HG03095 (cell line): Measurements from ENCODE around the gene NECTIN4.
A peak's percentile ranks its signal among the peaks of the same experiment; 100 is the strongest.

ENCODE experiments used
- ATAC-seq: cut with Tn5 transposase; IDR thresholded peaks from one replicate; pipeline ENCODE4 v1.9.1; 2021; ENCODE audit warnings: moderate library complexity; ENCODE audit not compliant: unreplicated experiment

NECTIN4 gene

DNA sequence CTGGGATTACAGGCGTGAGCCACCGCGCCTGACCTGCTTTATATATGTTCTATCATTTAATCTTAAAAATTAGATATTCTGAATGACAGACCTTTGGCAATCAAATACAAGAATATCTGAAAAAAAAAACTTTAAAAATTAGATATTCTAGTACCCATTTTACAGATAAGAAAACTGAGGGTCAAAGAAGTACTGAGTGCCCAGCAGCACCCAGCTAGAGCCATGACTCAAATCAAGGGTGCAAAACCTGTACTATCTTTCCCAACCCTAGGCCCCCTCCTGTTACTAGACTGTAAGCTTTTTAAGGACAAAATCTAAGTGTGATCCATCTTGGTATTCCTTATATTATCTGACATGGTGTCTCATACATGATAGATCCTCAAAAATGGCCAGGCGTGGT is 27.9 kb downstream of the NECTIN4 start:
- ATAC-seq, result no peak

DNA sequence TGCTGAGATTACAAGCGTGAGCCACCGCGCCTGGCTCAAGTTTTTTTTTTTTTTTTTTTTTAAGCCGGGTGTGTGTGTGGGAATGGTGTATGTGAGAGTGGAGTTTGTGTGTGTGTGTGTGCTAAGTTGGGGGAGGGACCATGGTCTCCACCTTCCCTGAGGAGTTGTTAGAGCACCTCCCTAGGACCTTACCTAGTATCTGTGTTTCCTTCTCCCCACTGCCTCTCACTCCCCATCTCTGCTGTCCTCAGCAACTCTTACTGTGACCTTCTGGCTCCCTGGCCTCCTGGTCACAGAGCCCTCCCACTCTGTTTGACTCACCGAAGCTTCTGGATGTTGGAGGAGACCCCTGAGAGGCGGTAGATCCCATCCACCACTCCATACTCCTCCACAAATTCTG is 30.1 kb downstream of the NECTIN4 start:
- no peak for ATAC-seq

DNA sequence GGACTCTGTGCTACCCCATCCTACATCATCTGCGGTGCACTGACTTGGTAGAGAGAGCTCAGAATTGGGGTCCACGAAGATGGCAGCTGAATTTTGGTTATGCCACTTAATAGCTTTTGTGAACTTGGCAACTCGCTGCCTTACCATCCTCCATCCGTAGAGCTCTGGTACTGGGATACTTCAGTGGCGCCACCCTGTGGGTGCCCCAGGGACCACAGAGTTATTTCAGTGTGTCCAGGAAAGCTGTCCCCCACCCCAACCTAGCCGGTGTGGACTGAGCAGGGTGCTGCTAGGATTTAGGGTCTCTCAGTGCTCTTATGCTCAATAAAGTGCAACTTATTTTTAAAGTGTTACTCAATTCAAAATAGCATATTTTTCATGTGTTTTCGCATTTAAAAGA is 34.6 kb downstream of the NECTIN4 start:
- no peak for ATAC-seq

DNA sequence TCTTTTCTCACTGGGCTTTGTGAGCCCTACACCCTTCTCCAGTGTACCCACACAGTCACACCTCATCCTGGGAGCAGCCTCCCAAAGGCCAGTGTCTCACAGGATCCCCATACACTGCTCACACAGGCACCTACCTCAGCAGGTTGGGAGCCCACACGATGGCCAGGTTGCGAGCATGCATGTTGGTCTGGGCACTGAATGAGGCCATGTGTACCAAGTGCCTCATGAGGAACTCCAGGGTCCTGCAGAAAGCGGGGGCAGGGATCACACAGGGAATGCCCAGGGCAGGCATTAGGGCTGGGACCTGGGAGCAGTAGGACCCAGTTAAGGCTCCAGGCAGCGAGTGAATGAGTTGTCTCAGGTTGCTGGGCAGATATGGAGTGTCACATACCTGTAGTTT is 35.1 kb downstream of the NECTIN4 start:
- ATAC-seq, result no peak

DNA sequence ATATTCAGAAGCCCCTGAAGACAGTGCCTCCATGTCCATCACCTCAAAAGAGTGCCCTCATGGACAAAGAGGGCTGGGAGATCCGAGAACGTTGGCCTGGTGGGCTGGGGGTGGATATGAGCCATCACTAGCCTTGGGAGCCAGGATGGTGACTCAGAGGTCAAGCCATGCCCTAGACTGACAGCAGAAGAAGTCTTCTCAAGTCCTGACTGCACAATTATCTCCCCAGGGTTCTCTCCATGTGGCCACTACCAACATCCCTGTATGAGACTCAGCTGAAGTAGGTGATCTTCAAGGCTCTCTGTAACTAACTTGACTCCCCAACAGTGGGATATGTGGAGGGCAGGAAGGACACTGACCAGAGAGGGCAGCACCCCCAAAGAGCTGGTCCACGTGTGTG is 36.5 kb downstream of the NECTIN4 start:
- ATAC-seq, result no peak

DNA sequence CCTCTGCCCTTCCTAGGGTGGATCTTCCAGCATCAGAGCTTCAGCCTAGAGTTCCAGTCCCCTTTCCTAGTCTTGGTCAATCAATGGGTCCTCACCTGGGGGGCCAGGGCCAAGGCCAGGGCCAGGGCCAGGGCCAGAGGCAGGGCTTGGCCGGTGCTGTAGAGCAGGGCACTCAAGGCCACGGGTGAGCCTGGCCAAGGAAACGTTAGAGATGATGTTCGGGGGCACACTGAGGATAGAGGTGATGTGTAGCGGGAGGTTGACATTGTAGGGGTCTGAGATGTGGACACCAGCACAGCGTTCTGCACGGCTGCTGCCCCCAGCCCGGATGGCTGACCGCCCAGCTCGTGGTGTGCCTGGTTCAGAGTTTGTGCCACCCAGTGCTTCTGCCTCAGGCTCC is 38.1 kb downstream of the NECTIN4 start:
- no peak for ATAC-seq

DNA sequence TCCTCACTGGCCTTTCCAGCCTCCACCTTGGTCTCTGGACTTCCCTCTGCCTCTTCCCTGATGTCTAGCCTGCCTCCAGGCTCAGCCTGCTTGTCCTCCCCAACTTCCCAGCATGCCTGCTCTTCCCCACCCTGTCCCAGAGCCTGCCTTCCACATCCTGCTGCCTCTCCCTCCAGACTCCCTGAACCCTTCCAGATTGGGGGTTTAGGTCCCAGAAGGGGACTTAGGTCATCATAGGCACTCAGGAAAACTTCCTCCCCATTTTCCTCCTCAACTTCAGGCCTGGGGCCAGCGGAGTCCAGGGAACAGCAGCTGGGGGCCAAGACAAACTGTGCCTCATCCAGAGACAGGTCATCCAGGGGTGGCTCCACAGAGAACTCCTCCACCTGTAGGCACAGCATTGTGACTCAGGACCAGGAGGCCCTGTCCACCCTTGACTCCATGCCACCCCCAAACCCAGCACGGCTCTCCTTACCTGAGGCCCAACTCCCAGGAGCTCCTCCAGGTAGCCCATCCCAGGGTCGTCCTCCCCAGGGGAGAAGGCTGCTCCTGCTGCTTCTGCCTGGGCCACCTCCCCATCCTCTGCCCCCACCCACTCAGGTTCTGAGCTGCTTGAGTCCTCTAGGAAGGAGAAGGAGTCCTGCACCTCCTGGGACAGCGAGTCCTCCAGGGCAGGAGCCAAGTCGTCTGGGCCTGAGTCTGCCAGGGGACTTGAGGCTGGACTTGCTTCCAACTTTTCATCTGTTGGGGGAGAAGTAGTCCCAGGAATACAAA is 40.2 kb downstream of the NECTIN4 start:
- ATAC-seq, result no peak

DNA sequence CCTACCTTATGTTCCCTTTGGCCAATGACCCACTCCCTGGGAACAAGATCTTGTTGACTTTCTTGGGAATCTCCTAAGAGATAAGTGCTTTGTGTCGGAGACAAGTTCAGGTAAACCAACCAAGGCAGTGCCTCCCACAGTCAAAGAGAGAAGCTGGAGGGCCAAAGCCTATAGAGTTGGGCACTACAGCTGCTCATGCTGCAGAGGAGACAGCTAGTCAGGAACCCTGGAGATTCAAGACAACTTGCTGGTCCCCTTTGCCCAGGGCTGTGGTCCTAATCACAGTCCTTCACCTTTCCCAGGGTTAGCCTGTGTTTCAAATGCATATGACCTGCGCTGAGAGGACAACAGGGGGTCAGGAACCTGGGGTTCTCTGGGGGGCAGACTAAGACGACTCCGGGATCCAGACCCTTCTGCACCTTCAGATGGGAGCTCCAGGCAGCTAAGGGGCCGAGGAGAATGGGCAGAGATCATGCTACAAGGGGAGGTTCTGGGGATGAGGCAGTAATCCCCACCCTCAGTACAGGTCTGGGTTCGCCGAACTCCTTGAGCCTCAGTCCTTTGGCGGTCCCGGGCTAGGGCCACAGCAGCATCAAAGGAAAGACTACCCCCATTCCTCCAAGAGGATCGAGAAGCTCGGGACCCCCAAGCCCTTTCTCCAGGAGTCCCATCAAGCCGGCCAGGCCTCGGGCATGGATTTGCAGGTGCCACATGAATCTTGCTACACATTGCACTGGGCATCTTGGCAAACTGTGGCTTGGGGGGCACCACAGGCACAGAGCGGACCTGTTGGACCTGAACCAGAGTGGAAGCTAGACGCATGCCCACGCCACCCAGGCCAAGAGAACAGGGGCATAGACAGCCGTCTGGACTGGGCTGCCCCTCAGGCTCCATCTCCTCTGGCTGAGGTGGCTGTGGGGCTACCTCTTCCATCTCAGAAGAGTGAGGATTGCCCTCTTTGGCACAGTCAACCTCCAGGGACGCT is 41.6 kb downstream of the NECTIN4 start:
- no peak for ATAC-seq

DNA sequence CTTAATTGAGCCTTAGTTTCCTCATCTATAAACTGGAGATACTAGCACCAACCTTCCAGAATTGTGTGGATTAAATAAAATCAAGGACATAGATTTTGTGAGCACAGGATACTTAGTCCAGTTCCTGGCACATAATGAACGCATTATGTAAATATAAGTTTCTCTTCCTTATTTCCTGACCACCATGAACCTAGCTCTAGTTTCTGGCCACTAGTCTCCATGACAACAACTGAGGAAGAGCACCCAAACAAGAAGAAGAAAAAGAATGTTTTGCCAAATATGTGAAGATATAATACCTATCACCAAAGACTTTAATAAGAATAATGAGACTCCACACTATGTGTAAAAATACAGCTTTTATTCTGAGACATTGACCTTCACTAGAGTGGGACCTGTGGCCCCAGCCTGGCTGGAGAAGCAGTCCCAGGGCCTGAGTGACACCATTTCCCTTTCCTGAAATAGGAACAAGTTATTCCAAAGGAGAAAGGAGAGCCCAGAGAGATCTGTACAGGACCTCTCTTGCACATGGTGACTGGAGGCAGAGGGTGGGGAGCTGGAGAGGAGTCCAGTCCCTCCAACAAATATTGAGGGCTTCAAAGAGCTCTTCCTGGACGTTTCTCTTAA is 42.6 kb downstream of the NECTIN4 start:
- ATAC-seq, result peak; percentile 34

DNA sequence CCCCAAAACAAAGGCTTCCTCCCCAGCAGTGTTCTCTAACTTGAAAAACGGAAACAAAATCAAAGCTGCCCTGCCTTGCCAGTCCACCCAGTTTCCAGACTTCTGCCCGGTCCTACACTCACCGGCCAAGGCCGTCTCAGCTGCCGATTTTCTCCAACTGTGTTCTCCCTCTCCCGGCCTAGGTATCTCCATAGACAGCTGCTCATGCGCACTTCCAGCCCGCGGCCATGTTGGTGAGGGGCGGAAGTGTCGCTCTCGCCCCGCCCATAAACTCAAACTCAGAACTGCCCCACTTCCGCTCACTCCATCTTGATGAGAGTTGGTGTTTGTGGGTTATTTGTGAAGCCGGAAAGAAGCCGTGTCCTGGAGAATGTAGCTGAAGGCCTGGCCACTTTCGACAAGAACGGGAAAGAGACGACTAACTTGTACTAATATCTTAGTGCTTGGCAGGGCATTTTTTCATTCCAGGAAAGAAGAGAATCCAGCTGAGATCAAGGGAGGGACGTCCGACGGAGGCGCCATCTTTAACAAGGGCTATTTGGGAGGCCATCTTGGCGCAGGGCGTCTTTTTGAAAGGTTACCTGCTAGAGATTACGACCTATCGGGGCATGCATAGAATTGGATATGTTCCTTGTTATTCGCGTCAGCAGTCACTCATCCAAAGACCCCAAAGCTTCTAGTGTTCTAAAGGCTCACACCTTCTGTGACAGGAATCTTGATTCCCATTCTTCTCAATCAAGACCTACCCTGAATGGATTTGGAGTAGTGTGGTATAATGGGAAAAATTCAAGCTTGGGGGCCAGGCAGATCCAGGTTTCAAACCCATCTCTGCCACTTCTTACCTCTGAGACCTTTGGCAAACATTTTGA is 43.4 kb downstream of the NECTIN4 start, which contains the start of gene USF1:
Gene USF1, minus strand, starts transcription at position 242 of the 869 bp plus-strand sequence. CDS start 2,702 bp downstream, outside the sequence.
- ATAC-seq, result peak; percentile 45

DNA sequence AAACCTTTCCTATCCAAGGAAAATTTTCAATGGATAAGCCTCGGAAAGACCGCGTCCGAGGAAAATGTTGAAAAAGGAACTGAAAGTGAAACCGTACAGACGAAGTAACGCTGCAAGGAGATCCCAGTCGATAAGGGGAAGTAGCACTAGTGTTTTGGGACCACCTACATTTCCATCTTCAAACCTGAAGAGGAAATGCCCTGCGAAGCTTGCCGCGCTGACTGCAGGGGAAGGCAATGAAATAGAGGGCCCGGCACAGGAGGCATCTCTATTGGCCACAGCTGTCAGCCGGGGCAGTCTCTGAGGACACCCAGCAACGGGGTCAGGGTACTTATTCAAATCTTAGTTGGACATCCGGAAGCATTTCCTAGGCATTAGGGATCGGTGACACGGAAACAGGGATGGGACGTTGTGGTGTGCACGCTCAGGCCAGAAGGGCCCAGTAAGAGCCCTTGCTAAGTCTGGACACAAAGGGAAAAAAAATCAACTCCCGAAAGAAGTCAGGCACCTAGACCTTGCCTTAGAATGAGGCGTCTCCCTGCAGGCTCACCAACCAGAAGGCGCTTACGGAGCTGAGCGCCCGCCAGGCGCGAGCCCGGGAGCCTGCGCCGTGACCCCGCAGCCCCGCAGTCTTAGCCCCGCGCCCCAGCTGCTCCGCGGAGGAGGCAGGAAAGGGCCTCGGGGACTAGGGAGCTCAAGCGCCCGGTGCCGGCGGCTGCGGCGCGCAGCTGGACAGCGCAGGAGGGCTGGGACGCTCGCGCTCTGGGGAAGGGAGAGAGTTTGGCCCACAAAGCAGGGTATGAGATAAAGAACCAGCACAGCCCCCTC is 44.2 kb downstream of the NECTIN4 start:
- ATAC-seq, result peak; percentile 48

DNA sequence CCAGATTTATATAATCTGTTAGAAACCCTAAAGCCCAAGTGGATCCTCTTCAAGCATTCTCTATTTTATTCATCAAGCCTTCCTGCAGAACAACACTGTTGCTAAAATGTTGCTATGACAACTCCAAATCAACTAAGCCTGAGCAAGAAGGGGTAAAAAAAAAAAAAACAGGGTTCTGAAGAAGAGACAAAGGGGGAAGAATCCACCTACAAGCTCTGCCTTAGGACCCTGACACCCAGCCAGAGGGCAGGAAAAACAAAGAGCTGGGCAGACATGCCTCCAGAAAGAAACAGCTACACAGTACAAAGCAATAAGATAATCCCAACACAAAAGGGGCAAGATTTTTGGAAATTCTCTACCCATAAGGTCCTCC is 44.8 kb downstream of the NECTIN4 start:
- ATAC-seq, result no peak

DNA sequence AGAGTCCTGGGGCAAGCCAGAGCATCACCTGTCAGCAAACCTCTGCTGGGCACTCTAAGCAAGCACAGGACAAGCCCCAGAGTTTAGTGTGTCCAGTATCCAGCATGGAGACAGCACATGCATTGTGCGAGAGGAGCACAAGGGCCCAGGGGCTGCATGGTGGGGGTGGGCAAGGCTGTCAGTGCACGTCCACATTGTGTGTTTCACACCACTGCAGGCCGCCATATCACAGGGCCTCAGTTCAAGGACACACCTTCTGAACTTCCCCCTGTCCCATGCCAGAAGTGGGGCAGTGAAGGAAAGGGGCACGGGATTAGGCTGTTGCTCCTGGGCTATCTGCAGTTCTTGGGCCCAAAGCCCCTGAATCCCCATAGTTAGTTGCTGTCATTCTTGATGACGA is 49.8 kb downstream of the NECTIN4 start:
- ATAC-seq, result no peak

DNA sequence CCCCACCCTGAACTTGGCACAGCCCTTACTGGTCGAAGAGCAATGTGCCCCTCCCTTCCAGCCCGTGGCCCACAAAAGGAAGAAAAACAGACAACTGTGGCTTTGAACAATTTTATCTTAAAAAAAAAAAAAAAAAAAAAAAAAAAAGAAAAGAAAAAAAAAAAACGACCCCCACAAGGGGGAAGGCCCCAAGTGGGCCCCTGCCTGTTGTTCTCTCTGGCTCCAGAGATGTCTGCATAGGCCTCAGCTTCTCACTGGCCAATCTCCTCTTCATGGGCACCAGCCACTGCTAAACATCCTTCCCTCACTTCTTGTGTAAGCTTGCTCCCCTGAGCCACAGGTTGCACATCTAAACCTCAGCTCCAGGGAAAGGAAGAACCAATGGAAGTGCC is 50.2 kb downstream of the NECTIN4 start:
- no peak for ATAC-seq

DNA sequence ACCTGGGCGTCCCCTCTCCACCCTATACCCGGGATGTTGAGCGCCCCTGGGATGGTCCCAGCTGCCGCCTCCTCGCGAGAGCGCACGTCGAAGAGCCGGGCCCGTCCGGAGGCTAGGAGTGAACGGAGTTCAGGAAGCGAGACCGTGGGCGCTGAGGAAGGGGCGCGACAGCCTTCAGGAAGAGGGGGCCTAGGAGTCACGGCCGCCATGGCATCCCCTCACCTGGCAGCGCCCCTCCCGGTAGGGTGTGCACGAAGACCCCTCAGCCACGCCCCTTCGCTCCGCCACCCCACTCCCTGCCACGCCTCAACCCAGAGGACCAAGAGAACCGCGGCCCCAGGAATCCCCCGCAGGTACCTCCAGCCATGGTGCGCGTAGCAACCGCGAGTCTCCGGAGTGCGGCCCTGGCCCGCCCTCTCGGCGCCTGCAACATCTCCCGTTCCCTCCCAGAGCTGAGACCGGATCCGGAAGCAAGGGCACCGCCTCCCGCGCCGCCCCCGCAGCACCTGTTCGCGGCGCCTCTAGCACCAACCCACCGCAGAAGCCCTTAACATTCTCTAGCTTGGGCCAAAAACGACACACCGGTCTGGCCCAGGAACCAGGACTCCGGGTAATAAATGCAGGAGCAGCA is 50.7 kb downstream of the NECTIN4 start, which contains the start of gene TSTD1:
Gene TSTD1, minus strand, starts transcription at position 442 of the 631 bp plus-strand sequence. Its CDS starts 75 bp downstream, at position 367.
- ATAC-seq, result peak; percentile 75

DNA sequence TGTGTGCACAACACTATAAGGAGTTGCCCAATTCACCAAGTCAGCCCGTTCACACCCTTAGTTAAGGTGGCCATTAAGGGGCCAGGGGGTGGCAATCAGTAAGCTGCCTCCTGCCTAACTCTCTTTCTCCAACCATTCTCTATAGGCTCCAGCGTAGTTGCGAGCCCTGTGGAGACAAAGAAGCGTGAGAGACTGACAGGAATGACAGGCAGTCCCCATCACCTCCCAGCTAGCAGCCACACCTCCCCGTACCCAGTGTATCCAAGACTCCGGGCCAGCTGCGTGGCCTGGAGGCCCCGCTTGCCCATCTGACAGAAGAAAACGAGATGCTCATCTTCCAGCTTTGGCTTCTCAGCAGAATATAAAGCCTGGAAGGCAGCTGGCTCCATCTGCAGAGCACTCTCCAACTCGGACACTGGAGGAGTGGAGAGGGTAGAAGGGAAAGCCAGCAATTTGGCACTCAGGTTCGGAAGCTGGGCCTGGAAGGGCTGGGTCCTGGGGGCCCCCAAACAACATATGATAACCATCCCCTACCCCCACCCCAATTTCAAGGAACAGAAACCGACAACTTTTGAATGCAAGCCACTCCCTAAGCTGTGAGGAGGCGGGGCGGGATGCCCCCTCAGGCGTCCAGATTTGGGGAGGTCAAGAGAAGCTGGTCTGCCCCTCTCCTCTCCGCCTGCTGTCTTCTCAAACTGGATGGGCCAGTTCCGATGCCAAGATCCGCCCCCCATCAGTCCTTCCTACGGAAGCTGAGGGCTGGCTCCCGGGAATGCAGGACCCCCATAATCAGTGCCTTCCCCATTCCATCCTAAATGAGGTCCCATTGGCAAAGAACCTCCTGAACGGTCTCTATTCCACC is 51.5 kb downstream of the NECTIN4 start:
- no peak for ATAC-seq

DNA sequence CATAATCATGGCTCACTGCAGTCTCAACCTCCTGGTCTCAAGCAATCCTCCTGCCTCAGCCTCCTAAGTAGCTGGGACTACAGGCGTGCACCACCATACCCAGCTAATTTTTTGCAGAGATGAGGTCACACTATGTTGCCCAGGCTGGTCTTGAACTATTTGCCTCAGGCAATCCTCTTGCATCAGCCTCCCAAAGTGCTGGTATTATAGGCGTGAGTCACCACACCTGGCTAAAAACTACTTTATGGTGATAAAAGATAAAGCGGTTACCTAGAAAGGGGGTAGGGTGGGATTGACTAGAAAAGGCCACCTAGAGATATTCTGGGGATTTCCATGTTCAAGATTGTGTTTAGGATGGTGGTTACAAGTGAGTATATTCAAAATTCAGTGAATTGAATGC is 55.6 kb downstream of the NECTIN4 start:
- ATAC-seq, result no peak

DNA sequence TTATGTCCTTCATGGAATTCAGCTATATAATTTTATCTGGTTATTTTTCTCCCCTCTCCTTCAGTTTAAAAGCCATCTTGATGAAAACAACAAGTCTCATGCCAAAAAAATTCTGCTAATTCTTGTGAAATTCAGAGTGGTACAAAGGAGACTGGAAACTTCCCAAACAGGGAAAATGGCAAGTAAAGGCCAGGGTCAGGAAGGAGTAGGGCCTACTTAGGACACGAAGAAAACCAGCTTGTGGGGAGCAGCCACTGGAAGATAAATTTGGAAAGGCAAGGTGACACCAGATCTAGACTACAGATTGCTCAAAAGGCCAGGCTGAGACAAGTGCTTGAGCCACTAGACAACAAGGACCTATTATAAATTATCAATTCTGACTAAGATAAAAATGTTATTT is 56.9 kb downstream of the NECTIN4 start:
- no peak for ATAC-seq
